GM10248 (cell line): ENCODE results near the gene SLC25A21.
"Not testable (repeated sequence)": the region's sequence is repeated elsewhere in the genome, so short reads cannot be mapped to it uniquely, and the experiment has no call there.

ENCODE experiments used
- CTCF ChIA-PET: fragments of 300-600 bp; sonication (Branson Sonifier 250); formaldehyde crosslinking; extraction: SDS; loops from one replicate; lab custom pipeline; 2021; ENCODE audit warnings: antibody characterized with exemption; lab: Yijun Ruan, JAX
- POLR2A ChIA-PET: fragments of 350-650 bp; sonication (Branson Sonifier 250); formaldehyde crosslinking; extraction: SDS; loops from one replicate; lab custom pipeline; 2020; ENCODE audit warnings: antibody characterized with exemption; lab: Yijun Ruan, JAX
- DNase-seq: peaks from one replicate; pipeline ENCODE4 v3.0.0; 2012; ENCODE audit errors: extremely low spot score
- TF ChIP-seq, protein P1 (sequence below): IDR thresholded peaks from 2 replicates; pipeline ENCODE4 v1.5.1; 2012; ENCODE audit warnings: mild to moderate bottlenecking, low read depth; ENCODE audit errors: extremely low read depth, missing control alignments, control extremely low read depth

The SLC25A21 gene

DNA sequence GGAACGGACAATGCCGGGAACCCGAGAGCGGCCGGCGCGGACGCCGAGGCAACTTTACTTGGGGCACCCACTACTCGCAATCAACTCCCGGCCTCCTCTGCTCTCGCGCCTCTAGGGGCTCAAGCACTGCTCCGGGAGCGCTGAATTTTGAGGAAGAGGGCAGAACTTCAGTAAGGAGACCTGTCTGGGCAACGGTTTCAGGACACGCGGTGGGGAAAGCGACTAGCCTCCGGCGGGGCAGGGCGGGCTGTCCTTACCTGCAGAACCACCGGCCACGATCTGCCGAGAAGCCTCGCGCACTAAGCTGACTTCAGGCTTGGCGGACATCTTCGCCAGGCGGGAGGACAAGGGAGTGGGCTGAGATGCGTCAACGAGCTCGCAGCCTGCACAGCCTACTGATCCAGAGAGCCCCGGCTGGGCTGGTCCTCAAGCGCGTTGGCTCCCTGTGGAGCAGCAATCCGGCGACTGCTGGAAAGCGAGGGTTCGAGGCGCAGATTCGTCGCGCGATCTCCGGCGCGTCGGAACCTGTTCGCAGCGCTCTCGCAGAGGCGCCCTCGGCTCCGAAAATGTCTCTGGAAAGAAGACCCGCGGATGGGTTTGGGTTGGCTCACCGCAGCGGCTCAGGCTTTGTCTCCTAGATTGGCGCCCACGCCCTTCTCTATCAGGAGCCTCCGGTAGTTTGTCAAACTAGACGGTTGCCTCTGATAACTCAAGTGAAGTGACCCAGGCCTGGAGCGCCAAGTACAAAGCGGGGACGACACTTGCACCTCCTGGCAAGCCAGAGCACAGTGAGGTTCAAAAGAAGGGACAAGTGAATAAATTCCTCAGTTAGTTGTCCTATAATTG lies at the start of gene SLC25A21:
Gene SLC25A21, minus strand, starts transcription at position 583 of the 846 bp plus-strand sequence.
- TF ChIP-seq, protein P1, sequence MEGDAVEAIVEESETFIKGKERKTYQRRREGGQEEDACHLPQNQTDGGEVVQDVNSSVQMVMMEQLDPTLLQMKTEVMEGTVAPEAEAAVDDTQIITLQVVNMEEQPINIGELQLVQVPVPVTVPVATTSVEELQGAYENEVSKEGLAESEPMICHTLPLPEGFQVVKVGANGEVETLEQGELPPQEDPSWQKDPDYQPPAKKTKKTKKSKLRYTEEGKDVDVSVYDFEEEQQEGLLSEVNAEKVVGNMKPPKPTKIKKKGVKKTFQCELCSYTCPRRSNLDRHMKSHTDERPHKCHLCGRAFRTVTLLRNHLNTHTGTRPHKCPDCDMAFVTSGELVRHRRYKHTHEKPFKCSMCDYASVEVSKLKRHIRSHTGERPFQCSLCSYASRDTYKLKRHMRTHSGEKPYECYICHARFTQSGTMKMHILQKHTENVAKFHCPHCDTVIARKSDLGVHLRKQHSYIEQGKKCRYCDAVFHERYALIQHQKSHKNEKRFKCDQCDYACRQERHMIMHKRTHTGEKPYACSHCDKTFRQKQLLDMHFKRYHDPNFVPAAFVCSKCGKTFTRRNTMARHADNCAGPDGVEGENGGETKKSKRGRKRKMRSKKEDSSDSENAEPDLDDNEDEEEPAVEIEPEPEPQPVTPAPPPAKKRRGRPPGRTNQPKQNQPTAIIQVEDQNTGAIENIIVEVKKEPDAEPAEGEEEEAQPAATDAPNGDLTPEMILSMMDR, result no peak
- POLR2A ChIA-PET, result no interaction called here
- no peak for DNase-seq
- CTCF ChIA-PET, result no interaction called here

DNA sequence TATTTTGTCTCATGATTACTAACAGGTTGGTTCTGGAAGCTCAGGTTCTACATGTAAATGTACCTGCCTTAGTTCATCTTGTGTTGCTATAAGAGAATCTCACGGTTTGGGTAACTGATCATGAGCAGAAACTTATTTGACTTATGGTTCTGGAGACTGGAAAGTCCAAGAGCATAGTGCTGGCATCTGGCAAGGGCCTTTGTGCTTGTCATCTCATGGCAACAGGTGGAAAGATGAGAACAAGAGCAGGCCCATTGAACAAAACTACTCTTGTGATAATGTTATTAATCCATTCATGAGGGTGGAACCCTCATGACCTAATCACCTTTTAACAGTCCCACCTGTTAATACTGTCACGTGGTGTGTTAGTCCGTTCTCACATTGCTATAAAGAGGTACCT lies 48.7 kb upstream of the SLC25A21 start:
- POLR2A ChIA-PET, result no interaction called here
- TF ChIP-seq, protein P1, result no peak
- CTCF ChIA-PET, result no interaction called here
- DNase-seq, result no peak

DNA sequence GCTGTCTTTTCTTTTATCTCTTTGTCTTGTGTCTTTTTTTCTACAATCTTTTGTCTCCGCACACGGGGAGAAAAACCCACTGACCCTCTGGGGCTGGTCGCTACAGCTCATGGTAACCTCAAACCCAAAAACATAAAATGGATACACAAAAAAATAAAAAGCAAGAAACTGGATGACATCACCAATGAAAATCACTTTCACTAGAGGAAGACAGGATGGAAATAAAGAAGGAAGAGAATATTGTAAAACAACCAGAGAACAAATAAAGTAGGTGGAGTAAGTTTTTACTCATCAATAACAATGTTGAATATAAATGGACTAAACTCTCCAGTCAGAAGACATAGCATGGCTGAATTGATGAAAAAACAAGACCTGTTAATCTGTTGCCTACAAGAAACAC lies 42.9 kb upstream of the SLC25A21 start:
- no peak for DNase-seq
- ChIA-PET POLR2A (no interaction called here), CTCF (interaction anchor here (1.4 kb wide), 1 partner anchor 15 kb away, joined by 4 read pairs; no protein-coding TSS in a partner anchor)
- TF ChIP-seq, protein P1, result no peak

DNA sequence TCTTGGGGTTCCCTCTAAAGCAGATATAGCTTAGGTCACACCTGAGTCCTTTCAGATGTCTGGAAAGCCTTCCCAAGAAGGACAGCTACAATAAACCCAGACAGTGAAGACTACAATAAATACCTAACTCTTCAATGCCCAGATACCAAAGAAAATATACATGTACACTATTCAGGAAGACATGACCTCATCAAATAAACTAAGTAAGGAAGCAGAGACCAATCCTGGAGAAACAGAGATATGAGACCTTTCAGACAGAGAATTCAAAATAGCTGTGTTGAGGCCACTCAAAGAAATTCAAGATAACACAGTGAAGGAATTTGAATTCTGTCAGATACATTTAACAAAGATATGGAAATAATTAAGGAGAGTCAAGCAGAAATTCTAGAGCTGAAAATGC lies 40.6 kb upstream of the SLC25A21 start:
- DNase-seq, result no peak
- TF ChIP-seq, protein P1, result no peak
- POLR2A ChIA-PET, result no interaction called here
- CTCF ChIA-PET, result no interaction called here

DNA sequence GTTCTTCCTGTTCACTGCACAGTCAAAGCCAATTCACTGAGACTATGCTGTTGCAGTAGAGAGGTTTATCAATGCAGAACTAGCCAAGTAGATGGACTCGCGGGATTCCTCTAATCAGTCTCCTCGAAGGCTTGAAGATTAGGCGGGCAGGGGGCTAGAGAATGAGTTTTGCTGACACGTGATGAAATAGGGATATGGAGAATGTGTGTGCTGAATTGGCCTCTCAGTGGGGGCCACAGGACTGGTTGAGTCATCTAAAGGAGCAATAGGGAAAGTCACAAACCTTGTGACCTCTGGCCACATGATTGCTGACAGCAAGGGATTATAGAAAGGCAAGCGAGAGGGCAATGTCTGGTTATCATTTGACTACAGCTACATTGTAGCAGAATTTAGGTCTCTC lies 38.0 kb upstream of the SLC25A21 start:
- DNase-seq, result no peak
- TF ChIP-seq, protein P1, result no peak
- ChIA-PET CTCF (no interaction called here), POLR2A (no interaction called here)

DNA sequence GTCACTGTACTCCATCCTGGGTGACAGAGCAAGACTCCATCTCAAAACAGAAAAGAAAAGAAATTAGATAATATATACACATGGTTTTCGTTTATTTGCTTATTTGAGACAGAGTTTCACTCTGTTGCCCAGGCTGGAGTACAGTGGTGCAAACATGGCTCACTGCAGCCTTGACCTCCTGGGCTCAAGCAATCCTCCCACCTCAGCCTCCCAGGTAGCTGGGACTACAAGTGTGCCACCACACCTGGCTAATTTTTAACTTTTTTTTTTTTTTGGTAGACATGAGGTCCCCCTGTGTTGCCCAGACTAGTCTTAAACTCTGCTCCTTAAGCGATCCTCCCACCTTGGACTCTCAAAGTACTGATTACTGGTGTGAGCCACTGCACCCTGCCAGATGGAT lies 37.2 kb upstream of the SLC25A21 start:
- DNase-seq, CTCF ChIA-PET, POLR2A ChIA-PET: not testable (repeated sequence)

DNA sequence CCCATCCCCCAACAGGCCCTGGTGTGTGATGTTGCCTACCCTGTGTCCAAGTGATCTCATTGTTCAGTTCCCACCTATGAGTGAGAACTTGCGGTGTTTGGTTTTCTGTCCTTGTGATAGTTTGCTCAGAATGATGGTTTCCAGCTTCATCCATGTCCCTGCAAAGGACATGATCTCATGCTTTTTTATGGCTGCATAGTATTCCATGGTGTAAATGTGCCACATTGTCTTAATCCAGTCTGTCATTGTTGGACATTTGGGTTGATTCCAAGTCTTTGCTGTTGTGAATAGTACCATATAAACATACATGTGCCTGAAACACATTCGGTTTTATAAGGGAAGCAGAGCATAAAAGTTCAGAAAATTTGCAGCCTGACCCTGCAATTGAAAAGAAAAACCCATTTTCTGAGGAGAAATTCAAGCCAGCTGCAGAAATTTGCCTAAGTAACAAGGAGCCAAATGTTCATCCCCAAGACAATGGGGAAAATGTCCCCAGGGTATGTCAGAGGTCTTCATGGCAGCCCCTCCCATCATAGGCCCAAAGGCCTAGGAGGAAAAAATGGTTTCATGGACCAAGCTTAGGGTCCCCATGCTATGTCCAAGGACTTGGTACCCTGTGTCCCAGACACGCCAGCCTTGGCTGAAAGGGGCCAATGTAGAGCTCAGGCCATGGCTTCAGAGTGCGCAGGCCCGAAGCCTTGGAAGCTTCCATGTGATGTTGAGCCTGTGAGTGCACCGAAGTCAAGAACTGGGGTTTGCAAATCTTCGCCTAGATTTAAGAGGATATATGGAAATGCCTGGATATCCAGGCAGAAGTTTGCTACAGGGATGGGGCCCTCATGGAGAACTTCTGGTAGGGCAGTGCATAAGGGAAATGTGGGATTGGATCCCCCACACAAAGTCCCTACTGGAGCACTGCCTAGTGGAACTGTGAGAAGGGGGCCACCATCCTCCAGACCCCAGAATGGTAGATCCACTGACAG lies 33.5 kb upstream of the SLC25A21 start:
- CTCF ChIA-PET, DNase-seq, POLR2A ChIA-PET: not testable (repeated sequence)
